Small intestine (tissue), 4 donors: ENCODE data around the gene GPT2. TPM values are rescaled to one million over a fixed set of nuclear protein-coding genes. Genes with fewer than 3 reads are reported as not detected.

Experiments used
- polyA plus RNA-seq, 4 donors: library from polyadenylated mRNA; stranded (reverse) in 3 of 4; unstranded in 1 of 4; fragments of 200-250 nt in 3 of 4; fragments of 120-200 nt in 1 of 4; gene quantifications; one replicate each; pipeline versions ENCODE4 v1.2.1 to v1.2.3, GENCODE V29; 2013
- donor health status: healthy with polysubstance abuse.
- donor health status: Bipolar disorder and iron deficiency.
- donor health status: healthy.

The GPT2 gene
- polyA plus RNA-seq, 4 donors, result 2.2 to 25.4 (median 7.4) TPM

Other genes starting within 250 kb of the GPT2 start
- 100 to 1,000 TPM in 1 of 4 donors, 10 to 100 TPM in 3; 36.1 to 157 (median 76.3) TPM for gene VPS35, start 195.2 kb upstream of the GPT2 start, polyA plus RNA-seq
- gene ORC6, start 194.7 kb upstream of the GPT2 start, polyA plus RNA-seq, result 10 to 100 TPM in 1 of 4 donors, 1 to 10 TPM in 3; 1.9 to 24.9 (median 7.5) TPM
- under 1 TPM in 3 of 4 donors, not detected in 1; 0.04 to 0.81 (median 0.25) TPM for gene MYLK3, start 136.0 kb upstream of the GPT2 start, polyA plus RNA-seq
- 10 to 100 TPM in 2 of 4 donors, 1 to 10 TPM in 2; 5.7 to 30.1 (median 11.7) TPM for gene C16orf87, start 53.2 kb upstream of the GPT2 start, polyA plus RNA-seq
- 10 to 100 TPM; 33.4 to 46.0 (median 39.4) TPM for gene DNAJA2, start 89.3 kb downstream of the GPT2 start, polyA plus RNA-seq